C4-2B (cell line): Measurements from ENCODE around the gene TMEM266.
A peak's percentile ranks its signal among the peaks of the same experiment; 100 is the strongest.

Experiments
- H3K27ac ChIP-seq: fragments of 450-650 bp; 2 replicates; pipeline ENCODE4 v1.5.1; 2017
- CTCF ChIP-seq: fragments of 450-650 bp; conservative IDR thresholded peaks from 2 replicates; pipeline ENCODE4 v1.5.1; 2017; ENCODE audit warnings: mild to moderate bottlenecking
- ZFX ChIP-seq: fragments of 450-650 bp; IDR thresholded peaks from 2 replicates; pipeline ENCODE4 v1.6.1; 2017

TMEM266 gene

DNA sequence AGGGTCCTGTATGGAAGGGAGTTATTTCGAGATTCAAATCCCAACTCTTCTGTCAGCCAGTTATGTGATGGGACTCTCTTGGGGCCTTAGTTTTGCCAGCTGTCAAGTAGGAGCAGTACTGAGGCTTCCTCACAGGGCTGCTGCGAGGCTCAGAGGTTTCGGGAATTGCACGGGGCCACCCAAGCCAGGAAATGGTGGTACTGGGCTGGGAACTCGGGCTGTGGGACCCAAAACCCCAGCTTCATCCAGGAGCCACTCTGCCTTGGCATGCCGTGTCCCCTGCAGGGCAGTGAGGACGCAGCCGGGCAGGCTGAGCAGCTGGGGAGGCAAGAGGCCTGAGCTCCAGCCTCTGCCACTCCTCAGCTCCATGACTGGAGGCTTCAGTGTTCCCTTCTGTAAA, 132.9 kb downstream of the TMEM266 start:
- TF ChIP-seq CTCF (no peak), ZFX (no peak)
- no peak overlapping the region for H3K27ac ChIP-seq

GRCh38 chr15:76193934-76194333, 134.1 kb downstream of the TMEM266 start:
- TF ChIP-seq CTCF (no peak), ZFX (no peak)

GRCh38 chr15:76195506-76196268, 135.9 kb downstream of the TMEM266 start:
- TF ChIP-seq CTCF (no peak), ZFX (no peak)
- H3K27ac ChIP-seq, result peak overlapping the region; percentile 78

More at GRCh38 chr15:76193934-76194333, 134.1 kb downstream of the TMEM266 start:
- no peak overlapping the region for H3K27ac ChIP-seq

DNA sequence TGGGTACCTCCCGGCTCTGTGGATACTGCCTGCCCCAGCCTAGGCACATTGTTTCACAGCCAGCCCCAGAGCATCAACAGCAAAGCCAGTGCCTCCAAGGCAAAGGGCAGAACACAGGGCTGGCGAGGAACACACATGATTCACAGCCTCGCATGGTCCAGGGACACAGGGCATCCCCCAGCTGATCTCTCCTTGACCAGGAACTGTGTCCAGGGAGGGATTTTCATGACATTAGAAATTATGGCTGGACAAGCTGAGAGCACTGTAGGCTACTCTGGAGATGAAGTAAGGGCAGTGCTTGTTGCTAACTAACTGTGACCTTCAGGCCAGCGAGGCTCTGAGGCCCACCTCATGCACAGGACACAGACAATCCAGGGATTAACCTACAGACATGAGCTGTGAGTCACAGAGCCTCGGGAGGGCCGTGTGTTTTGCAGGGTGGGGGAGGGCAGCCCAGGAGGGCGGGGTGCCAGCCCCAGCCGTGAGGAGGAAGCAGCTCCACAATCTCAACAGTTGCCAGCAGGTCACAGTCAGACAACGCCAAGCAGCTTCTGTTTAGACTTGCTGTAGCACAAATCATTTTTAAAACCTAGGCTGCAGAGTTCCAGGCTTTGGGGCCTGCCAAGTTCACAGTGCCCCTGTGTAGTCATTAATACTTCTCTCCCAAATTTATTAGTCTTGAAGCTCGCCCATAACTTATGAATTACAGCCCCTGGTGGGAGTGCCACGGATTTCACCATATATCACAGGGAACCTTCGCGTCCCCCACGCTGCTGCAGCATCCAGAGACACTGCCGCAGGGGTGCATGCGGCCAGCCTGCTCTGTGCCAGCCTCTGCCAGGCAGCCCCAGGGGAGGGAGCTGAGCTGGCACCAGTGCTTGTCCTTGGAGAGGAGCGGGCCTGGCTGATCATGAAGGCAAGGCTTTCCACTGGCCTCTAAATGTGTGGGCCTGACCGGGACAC, 136.8 kb downstream of the TMEM266 start:
- peak overlapping the region; percentile 78 for H3K27ac ChIP-seq
- TF ChIP-seq CTCF (no peak), ZFX (peak; percentile 19; the same call in 1 of the 2 replicates)

DNA sequence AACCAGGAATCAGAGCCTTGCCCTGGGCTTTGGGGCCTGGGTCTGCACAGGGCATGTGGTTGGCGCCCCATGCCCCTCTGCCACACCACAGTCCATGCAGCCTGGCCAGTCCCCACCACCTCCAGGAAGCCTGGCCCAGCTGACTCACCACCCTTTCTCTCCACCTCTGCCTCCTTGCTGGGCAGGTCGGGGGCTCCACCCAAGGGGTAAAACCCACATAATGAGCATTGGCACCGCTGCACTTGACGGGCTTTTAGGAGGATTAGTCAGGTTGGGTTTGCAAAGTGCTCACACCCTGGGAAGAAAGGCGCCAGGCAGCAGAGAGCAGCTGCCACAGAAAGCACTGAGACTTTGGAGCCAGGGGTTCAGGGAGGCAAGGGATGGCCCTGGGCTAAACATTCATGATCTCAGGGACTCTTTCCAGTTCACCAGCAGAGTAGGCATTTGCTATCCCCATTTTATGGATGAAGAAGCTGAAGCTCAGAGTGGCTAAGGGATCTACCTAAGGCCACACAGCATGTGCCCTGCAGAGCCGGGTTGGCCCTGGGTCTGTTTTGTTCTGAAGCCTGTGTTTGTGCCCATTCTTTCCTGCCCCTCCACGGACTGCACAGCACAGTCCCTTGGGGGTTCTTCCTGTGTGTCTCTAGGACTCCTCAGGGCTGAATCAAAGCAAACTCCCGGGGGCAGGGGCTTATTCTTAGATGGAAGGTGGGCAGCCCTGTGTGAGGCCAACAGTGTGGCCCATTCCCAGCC, 138.1 kb downstream of the TMEM266 start:
- peak overlapping the region; percentile 78 for H3K27ac ChIP-seq

DNA sequence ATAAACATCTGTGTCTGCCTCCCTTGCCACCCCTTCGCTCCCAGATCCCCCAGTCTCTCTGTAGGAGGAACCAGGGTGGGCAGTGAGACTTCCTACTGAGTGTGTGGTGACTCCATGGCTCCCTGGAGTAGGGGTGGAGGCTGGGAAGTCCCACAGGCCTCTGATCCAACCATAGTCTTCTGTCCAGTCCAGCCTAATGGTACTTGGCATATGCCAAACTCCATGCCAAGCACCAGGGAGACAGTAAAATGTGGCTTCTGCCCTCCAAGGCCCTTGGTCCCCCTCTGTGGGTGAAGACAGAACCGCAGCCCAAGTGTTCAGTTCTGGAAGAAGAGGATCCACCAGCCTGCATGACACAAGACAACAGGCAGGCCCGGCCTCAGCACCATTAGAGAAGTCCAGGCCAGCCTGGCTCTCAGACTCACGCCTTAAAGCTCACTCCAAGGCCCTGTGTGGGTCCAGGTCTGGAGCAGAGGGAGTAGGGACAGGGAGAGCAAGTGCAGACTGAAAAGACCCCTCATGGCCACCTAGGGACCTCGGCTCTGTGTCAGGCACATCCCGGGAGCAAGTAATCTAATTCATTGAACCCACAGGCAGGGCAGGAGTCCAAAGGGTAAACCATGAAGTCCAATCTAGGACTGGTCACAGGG, 138.8 kb downstream of the TMEM266 start:
- H3K27ac ChIP-seq, result peak overlapping the region; percentile 78
- TF ChIP-seq CTCF (no peak), ZFX (no peak)

More for the DNA sequence above, 138.1 kb downstream of the TMEM266 start:
- TF ChIP-seq CTCF (no peak), ZFX (no peak)
